ENCODE data around the gene ELL2. TPM values are rescaled to one million over a fixed set of nuclear protein-coding genes. Genes with fewer than 3 reads are reported as not detected.
A peak's percentile ranks its signal among the peaks of the same experiment; 100 is the strongest.

Gene ELL2
- total and polyA plus RNA-seq, 2 of the 13 experiments (the other 11 are each of a cell fraction or from before 2014, with no cell fraction given), result 78.9 to 97.1 TPM

GRCh38 chr5:95862671-95863382 is 98.8 kb downstream of the ELL2 start (continued):
- TF ChIP-seq AHDC1 (CRISPR knock-in tag; IDR thresholded peaks at IDR 0.05; ENCODE audit: borderline replicate concordance) (peak; percentile 79; the same call in 1 of the 2 replicates), SKIL (CRISPR knock-in tag; IDR thresholded peaks at IDR 0.05; ENCODE audit: borderline replicate concordance) (peak; percentile 84; the same call in 1 of the 2 replicates), PHF8 (CRISPR knock-in tag; IDR thresholded peaks at IDR 0.05) (peak; percentile 33; the same call in 1 of the 2 replicates), NR2F1 (CRISPR knock-in tag; IDR thresholded peaks at IDR 0.05) (no peak), ZNF644 (CRISPR knock-in tag; IDR thresholded peaks at IDR 0.05; ENCODE audit: low read depth) (peak; percentile 61; the same call in 1 of the 2 replicates), EED (CRISPR knock-in tag; IDR thresholded peaks at IDR 0.05) (no peak), THAP9 (CRISPR knock-in tag; IDR thresholded peaks at IDR 0.05; ENCODE audit: borderline replicate concordance) (no peak), ZNF281 (CRISPR knock-in tag; IDR thresholded peaks at IDR 0.05; ENCODE audit: borderline replicate concordance) (peak; percentile 32; the same call in 1 of the 2 replicates), ZBTB33 (CRISPR knock-in tag; IDR thresholded peaks at IDR 0.05) (no peak), BATF2 (CRISPR knock-in tag; IDR thresholded peaks at IDR 0.05) (no peak)

Measured in HepG2 (cell line).